IMR-90 (cell line): Measurements from ENCODE around the gene VASN. TPM values are rescaled to one million over a fixed set of nuclear protein-coding genes. Genes with fewer than 3 reads are reported as not detected.

Experiments
- ATAC-seq: fragments of 200-7000 bp; cut with Tn5 transposase; 2 replicates; pipeline ENCODE4 v1.9.1; 2020; ENCODE audit warnings: low read depth, mild to moderate bottlenecking, moderate library complexity
- BruUV-seq: library from RNA; stranded (reverse); fragments of 400-500 nt; replicated peaks from 2 replicates; lab custom pipeline; 2021; lab: Mats Ljungman, UMichigan
- CTCF ChIA-PET: fragments of 300-600 bp; formaldehyde crosslinking; extraction: SDS; loops from one replicate; lab custom pipeline; 2021; ENCODE audit warnings: antibody characterized with exemption; lab: Yijun Ruan, JAX
- POLR2A ChIA-PET: fragments of 300-600 bp; sonication (Branson Sonifier 250); formaldehyde crosslinking; loops from one replicate; lab custom pipeline; 2022; ENCODE audit warnings: antibody characterized with exemption; ENCODE audit not compliant: unreplicated experiment; lab: Charles Lee
- DNase-seq: peaks from one replicate; pipeline ENCODE4 v3.0.0; 2013
- H2AFZ ChIP-seq: replicated peaks from 2 replicates; pipeline ENCODE3; 2013; ENCODE audit warnings: low read length, mild to moderate bottlenecking; ENCODE audit not compliant: poor library complexity
- H2AK5ac ChIP-seq: 2 replicates; pipeline ENCODE4 v1.6.1; 2013; ENCODE audit warnings: low read depth, low read length, inconsistent platforms
- H2AK9ac ChIP-seq: replicated peaks from 2 replicates; pipeline ENCODE3; 2013; ENCODE audit warnings: mild to moderate bottlenecking, low read depth, low read length, moderate library complexity; ENCODE audit not compliant: poor library complexity
- H2BK120ac ChIP-seq: 2 replicates; pipeline ENCODE4 v1.6.1; 2013; ENCODE audit warnings: low read depth, low read length, inconsistent platforms
- H2BK15ac ChIP-seq: 3 replicates; pipeline ENCODE4 v1.6.1; 2013; ENCODE audit warnings: low read depth, low read length, inconsistent platforms
- H2BK20ac ChIP-seq: 2 replicates; pipeline ENCODE4 v1.6.1; 2013; ENCODE audit warnings: low read depth, mild to moderate bottlenecking, inconsistent platforms, low read length, moderate library complexity
- H2BK5ac ChIP-seq: 2 replicates; pipeline ENCODE4 v1.6.1; 2013; ENCODE audit warnings: mild to moderate bottlenecking, low read depth, low read length, inconsistent platforms; ENCODE audit not compliant: poor library complexity, severe bottlenecking
- H3K14ac ChIP-seq: replicated peaks from 2 replicates; pipeline ENCODE4 v1.6.1; 2013; ENCODE audit warnings: low read depth, low read length, inconsistent platforms
- H3K18ac ChIP-seq: 2 replicates; pipeline ENCODE4 v1.6.1; 2013; ENCODE audit warnings: low read depth, low read length, control low read depth
- H3K23ac ChIP-seq: 2 replicates; pipeline ENCODE4 v1.6.1; 2013; ENCODE audit warnings: low read depth, low read length, inconsistent platforms
- H3K27ac ChIP-seq: 2 replicates; pipeline ENCODE4 v1.5.1; 2013; ENCODE audit warnings: mild to moderate bottlenecking, control low read depth, low read length; ENCODE audit not compliant: insufficient read depth
- H3K27me3 ChIP-seq: 2 replicates; pipeline ENCODE4 v1.6.1; 2013; ENCODE audit warnings: low read length; ENCODE audit not compliant: control insufficient read depth, insufficient read depth
- H3K36me3 ChIP-seq: 2 replicates; pipeline ENCODE4 v1.6.1; 2013; ENCODE audit warnings: low read length, mixed read lengths; ENCODE audit not compliant: control insufficient read depth, insufficient read depth
- H3K4ac ChIP-seq: 2 replicates; pipeline ENCODE4 v1.6.1; 2013; ENCODE audit warnings: low read depth, low read length, inconsistent platforms
- H3K4me1 ChIP-seq: 2 replicates; pipeline ENCODE4 v1.6.1; 2013; ENCODE audit warnings: low read length, mixed read lengths; ENCODE audit not compliant: control insufficient read depth, insufficient read depth
- H3K4me2 ChIP-seq: 2 replicates; pipeline ENCODE4 v1.6.1; 2013; ENCODE audit warnings: low read depth, mild to moderate bottlenecking, control low read depth, low read length, moderate library complexity
- H3K4me3 ChIP-seq: 2 replicates; pipeline ENCODE4 v1.5.1; 2013; ENCODE audit warnings: low read depth, mild to moderate bottlenecking, control low read depth, low read length, moderate library complexity; ENCODE audit not compliant: insufficient read depth
- H3K56ac ChIP-seq: 2 replicates; pipeline ENCODE4 v1.6.1; 2013; ENCODE audit warnings: low read length, inconsistent platforms; ENCODE audit not compliant: insufficient read depth; ENCODE audit errors: extremely low read depth
- H3K79me1 ChIP-seq, 2 experiments: 2 replicates each; pipeline ENCODE4 v1.6.1; 2013; ENCODE audit warnings: low read length in 2 of 2, inconsistent platforms in 1 of 2, low read depth in 1 of 2
- H3K9ac ChIP-seq: 2 replicates; pipeline ENCODE4 v1.6.1; 2013; ENCODE audit warnings: low read depth, low read length, control low read depth
- H3K9me1 ChIP-seq: 2 replicates; pipeline ENCODE4 v1.6.1; 2013; ENCODE audit warnings: low read length, inconsistent platforms; ENCODE audit not compliant: insufficient read depth
- H3K9me3 ChIP-seq: 2 replicates; pipeline ENCODE4 v1.6.1; 2013; ENCODE audit warnings: low read length; ENCODE audit not compliant: control insufficient read depth, insufficient read depth
- H4K20me1 ChIP-seq: 2 replicates; pipeline ENCODE4 v1.6.1; 2013; ENCODE audit warnings: low read length, inconsistent platforms; ENCODE audit not compliant: insufficient read depth
- H4K5ac ChIP-seq: 2 replicates; pipeline ENCODE4 v1.6.1; 2013; ENCODE audit warnings: mild to moderate bottlenecking, low read depth, low read length, control low read depth
- H4K8ac ChIP-seq, 2 experiments: 2 replicates each; pipeline ENCODE4 v1.6.1; 2013; ENCODE audit warnings: low read depth in 2 of 2, low read length in 2 of 2, control low read depth in 1 of 2, inconsistent platforms in 1 of 2
- H4K91ac ChIP-seq: 2 replicates; pipeline ENCODE4 v1.6.1; 2013; ENCODE audit warnings: low read depth, low read length, inconsistent platforms; ENCODE audit not compliant: insufficient read depth
- CEBPB ChIP-seq: IDR thresholded peaks from 2 replicates; pipeline ENCODE4 v1.6.1; 2012; ENCODE audit warnings: low read depth, low read length, improper control_type of control experiment
- MAFK ChIP-seq: IDR thresholded peaks from 2 replicates; pipeline ENCODE4 v1.6.1; 2012; ENCODE audit warnings: low read depth, low read length, improper control_type of control experiment
- MXI1 ChIP-seq: IDR thresholded peaks from 2 replicates; pipeline ENCODE4 v1.6.1; 2012; ENCODE audit warnings: low read depth, mild to moderate bottlenecking, low read length, moderate library complexity, borderline replicate concordance
- POLR2A ChIP-seq: IDR thresholded peaks from 2 replicates; pipeline ENCODE4 v1.6.1; 2012; ENCODE audit warnings: mild to moderate bottlenecking, low read depth, low read length
- WGBS, 2 experiments: methylation state at CpG; one replicate each; pipeline versions ENCODE4 v1.1.5 to v1.1.7; 2013; ENCODE audit warnings: missing lambda C conversion rate in 2 of 2; ENCODE audit not compliant: insufficient read length in 1 of 2; ENCODE audit errors: extremely low coverage in 2 of 2; 5-methylcytosine and 5-hydroxymethylcytosine counted together
- dilution Hi-C: fragments of 300-500 bp; cut with HindIII; formaldehyde crosslinking; loops from one replicate; pipeline ENCODE4 v1.14.3; 2018; ENCODE audit warnings: low sequenced_read_pairs; ENCODE audit not compliant: unreplicated experiment
- in situ Hi-C: fragments of 300-500 bp; cut with MboI; formaldehyde crosslinking; loops from 3 replicates; pipeline ENCODE4 v1.14.3; 2019; ENCODE audit warnings: low sequenced_read_pairs, inconsistent platforms, mixed read lengths
- intact Hi-C: fragments of 100-400 bp; cut with micrococcal nuclease; formaldehyde crosslinking; loops from 2 replicates; pipeline ENCODE4 v1.10.0; 2022
- polyA plus RNA-seq, 3 experiments: library from polyadenylated mRNA; depleted of rRNA; stranded (reverse); fragments of >200 nt; gene quantifications; 2 replicates each; pipeline ENCODE4 v1.2.3, GENCODE V29; 2012; ENCODE audit warnings: low replicate concordance in 1 of 3
- total RNA-seq: library from RNA; depleted of rRNA; stranded (reverse); fragments of >200 nt; gene quantifications from 2 replicates; pipeline ENCODE4 v1.2.3, GENCODE V29; 2012

The VASN gene
- total and polyA plus RNA-seq, 2 of the 4 experiments (the other 2 are of a cell fraction), result 9.3 to 87.2 TPM

DNA sequence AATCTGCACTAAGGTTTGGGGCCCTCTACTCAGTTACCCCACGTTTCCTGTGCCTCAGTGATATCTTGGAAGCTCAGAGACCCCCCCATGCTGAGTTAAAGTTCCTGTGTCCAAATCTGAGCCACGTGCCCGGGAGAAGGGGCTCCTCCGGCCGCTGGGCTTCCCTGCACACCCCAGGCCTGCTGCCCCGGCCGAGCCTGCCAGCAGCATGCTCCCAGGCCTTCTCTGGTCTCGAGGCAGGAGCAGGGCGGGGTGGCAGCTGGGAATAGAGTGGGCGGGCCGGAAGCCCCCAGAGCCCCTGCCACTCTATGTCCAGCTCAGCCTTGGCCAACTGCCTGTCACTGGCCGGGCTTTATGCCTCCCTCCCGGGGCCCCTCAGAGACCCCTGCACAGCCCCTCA, 5.6 kb upstream of the VASN start:
- Histone ChIP-seq H3K9me3 (no peaks in the 10 kb centered on the region), H4K8ac (no peak overlapping the region), H3K56ac (no peak overlapping the region), H3K18ac (no peak overlapping the region), H3K27ac (no peak overlapping the region), H4K5ac (no peak overlapping the region), H2AK9ac (no peak overlapping the region), H2BK5ac (no peak overlapping the region), H3K14ac (no peak overlapping the region), H2BK20ac (no peak overlapping the region), H4K91ac (no peak overlapping the region), H3K36me3 (peaks cover 4% of the 10 kb centered on the region; the same call in 1 of the 2 replicates), H3K4me2 (no peak overlapping the region), H3K4me3 (no peak overlapping the region), H3K4ac (no peak overlapping the region), H4K20me1 (peaks cover 7% of the 10 kb centered on the region; the same call in 1 of the 2 replicates), H2AFZ (no peak overlapping the region), H3K79me1 (peaks cover 0 to 31% of the 10 kb centered on the region in 2 experiments; a peak in 2 of 4 replicates), H3K4me1 (peaks cover 21% of the 10 kb centered on the region), H2AK5ac (no peak overlapping the region), H2BK15ac (no peak overlapping the region), H2BK120ac (no peak overlapping the region), H3K9ac (no peak overlapping the region), H3K27me3 (no peaks in the 10 kb centered on the region), H3K9me1 (peaks cover 19% of the 10 kb centered on the region), H3K23ac (no peak overlapping the region)
- dilution Hi-C loops, result no loop called here
- intact Hi-C loops, result no loop called here
- no peak for ATAC-seq
- no TSS peak for BruUV-seq
- CTCF ChIA-PET, result interaction anchor here (0.5 kb wide), 1 partner anchor 35 kb away, joined by 4 read pairs; no protein-coding TSS in a partner anchor
- in situ Hi-C loops, result no loop called here
- POLR2A ChIA-PET, result no interaction called here
- DNase-seq, result no peak
- WGBS, 2 experiments, result 92% methylated on average over 7 of the region's 13 CpGs; no CpG with 5 or more reads in 1 of the 2 experiments
- TF ChIP-seq POLR2A (no peak), CEBPB (no peak), MAFK (no peak), MXI1 (no peak)
